Glutamatergic neuron (in vitro differentiated cells): ENCODE data around the gene AGPAT2. TPM values are rescaled to one million over a fixed set of nuclear protein-coding genes. Genes with fewer than 3 reads are reported as not detected.

ENCODE experiments used
- DNase-seq: peaks from one replicate; pipeline ENCODE4 v3.0.0; 2022
- H3K27ac Mint-ChIP-seq: one replicate; pipeline ENCODE4 v1.8.0; 2020; ENCODE audit warnings: mild to moderate bottlenecking, mixed read lengths, inconsistent platforms; ENCODE audit not compliant: unreplicated experiment
- H3K27me3 Mint-ChIP-seq: one replicate; pipeline ENCODE4 v1.8.0; 2020; ENCODE audit warnings: mild to moderate bottlenecking, moderate library complexity, mixed read lengths, inconsistent platforms; ENCODE audit not compliant: unreplicated experiment
- H3K36me3 Mint-ChIP-seq: one replicate; pipeline ENCODE4 v1.8.0; 2020; ENCODE audit warnings: mild to moderate bottlenecking, mixed read lengths, inconsistent platforms; ENCODE audit not compliant: unreplicated experiment
- H3K4me1 Mint-ChIP-seq: one replicate; pipeline ENCODE4 v1.8.0; 2020; ENCODE audit warnings: mild to moderate bottlenecking, low read depth, mixed read lengths, inconsistent platforms; ENCODE audit not compliant: unreplicated experiment
- H3K4me3 Mint-ChIP-seq: one replicate; pipeline ENCODE4 v1.8.0; 2020; ENCODE audit warnings: mild to moderate bottlenecking, mixed read lengths, inconsistent platforms; ENCODE audit not compliant: unreplicated experiment
- H3K9me3 Mint-ChIP-seq: one replicate; pipeline ENCODE4 v1.8.0; 2020; ENCODE audit warnings: mild to moderate bottlenecking, moderate library complexity, mixed read lengths, inconsistent platforms; ENCODE audit not compliant: unreplicated experiment
- total RNA-seq: library from RNA; stranded (reverse); fragmentation: NEBNext Ultra II Directional; extraction: Animal tissue kit (Norgen Biotek cat#: 25700); gene quantifications from one replicate; pipeline ENCODE4 v1.2.1, GENCODE V29; 2021; ENCODE audit not compliant: unreplicated experiment
- TF ChIP-seq, protein P1 (sequence below): fragments of 200-600 bp; sonication (generic); IDR thresholded peaks from one replicate; pipeline ENCODE4 v1.5.0; 2021; ENCODE audit not compliant: partially characterized antibody, unreplicated experiment

The AGPAT2 gene
- total RNA-seq, 1 donor from 2014 or later, result 72.8 TPM

DNA sequence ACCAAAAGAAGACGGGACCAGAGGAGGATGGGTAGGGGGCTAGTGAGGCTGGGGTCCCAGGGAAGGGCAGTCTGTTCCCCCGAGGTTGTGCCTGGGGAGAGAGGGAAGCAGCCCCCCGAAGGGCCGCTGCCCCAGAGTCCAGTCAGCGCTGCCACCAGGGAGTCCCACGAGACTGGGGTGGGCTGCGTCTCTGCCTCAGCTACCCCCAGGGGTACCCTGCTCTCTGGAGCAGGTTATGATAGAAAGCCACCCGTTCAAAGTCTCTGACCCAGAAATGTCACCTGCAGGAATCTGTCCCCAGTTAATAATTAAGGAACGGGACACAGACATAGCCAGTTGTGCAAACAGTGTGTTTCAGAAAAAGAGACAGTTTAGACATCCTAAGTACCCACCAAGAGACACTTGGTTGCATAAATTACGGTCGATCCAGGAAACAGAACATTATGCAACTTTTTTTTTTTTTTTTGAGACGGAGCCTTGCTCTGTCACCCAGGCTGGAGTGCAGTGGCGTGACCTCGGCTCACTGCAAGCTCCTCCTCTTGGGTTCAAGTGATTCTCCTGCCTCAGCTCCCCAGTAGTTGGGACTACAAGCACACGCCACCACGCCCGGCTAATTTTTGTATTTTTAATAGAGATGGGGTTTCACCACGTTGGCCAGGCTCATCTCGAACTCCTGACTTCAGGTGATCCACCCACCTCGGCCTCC lies 10.7 kb upstream of the AGPAT2 start:
- Mint-ChIP-seq H3K27ac (no peak overlapping the region), H3K9me3 (peaks cover 4% of the 10 kb centered on the region), H3K36me3 (no peaks in the 10 kb centered on the region), H3K4me1 (peaks cover 10% of the 10 kb centered on the region), H3K4me3 (no peak overlapping the region), H3K27me3 (peaks cover 7% of the 10 kb centered on the region)
- TF ChIP-seq, protein P1, sequence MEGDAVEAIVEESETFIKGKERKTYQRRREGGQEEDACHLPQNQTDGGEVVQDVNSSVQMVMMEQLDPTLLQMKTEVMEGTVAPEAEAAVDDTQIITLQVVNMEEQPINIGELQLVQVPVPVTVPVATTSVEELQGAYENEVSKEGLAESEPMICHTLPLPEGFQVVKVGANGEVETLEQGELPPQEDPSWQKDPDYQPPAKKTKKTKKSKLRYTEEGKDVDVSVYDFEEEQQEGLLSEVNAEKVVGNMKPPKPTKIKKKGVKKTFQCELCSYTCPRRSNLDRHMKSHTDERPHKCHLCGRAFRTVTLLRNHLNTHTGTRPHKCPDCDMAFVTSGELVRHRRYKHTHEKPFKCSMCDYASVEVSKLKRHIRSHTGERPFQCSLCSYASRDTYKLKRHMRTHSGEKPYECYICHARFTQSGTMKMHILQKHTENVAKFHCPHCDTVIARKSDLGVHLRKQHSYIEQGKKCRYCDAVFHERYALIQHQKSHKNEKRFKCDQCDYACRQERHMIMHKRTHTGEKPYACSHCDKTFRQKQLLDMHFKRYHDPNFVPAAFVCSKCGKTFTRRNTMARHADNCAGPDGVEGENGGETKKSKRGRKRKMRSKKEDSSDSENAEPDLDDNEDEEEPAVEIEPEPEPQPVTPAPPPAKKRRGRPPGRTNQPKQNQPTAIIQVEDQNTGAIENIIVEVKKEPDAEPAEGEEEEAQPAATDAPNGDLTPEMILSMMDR, result no peak
- no peak for DNase-seq

- TF ChIP-seq, protein P1, result no peak
- Mint-ChIP-seq H3K27ac (peak overlapping the region; percentile 78), H3K36me3 (no peaks in the 10 kb centered on the region), H3K9me3 (peaks cover 4% of the 10 kb centered on the region), H3K4me1 (peaks cover 10% of the 10 kb centered on the region), H3K27me3 (peaks cover 8% of the 10 kb centered on the region), H3K4me3 (no peak overlapping the region)
- DNase-seq, result no peak
Observed at GRCh38 chr9:136697146-136697820, 10.0 kb upstream of the AGPAT2 start.

- peak; percentile 62 for DNase-seq
- H3K27me3 Mint-ChIP-seq, result peaks cover 8% of the 10 kb centered on the region
Observed at GRCh38 chr9:136696502-136696901, 9.2 kb upstream of the AGPAT2 start.

DNA sequence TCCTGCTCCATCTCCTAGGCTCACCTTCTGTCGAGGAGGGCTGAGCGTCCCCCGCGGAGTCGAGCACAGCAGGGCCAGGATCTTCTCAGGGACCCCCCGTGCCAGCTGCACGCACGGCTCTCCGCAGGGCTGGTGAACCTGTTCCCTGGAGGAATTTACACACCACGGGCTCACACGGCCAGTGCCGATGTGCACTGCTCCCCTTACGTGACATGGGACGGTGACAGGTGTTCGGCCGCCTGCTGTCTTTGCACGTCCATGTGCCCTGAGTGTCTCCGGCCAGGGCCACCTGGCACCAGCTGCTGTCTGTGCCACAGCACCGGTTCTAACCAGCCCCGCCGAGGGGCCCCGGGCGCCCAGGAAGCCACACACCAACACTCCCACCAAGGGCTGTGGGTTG lies 8.7 kb upstream of the AGPAT2 start:
- TF ChIP-seq, protein P1, result peak; percentile 18
- no peak overlapping the region for H3K4me3 Mint-ChIP-seq
- peaks cover 12% of the 10 kb centered on the region for H3K4me1 Mint-ChIP-seq
- H3K27me3 Mint-ChIP-seq, result peaks cover 6% of the 10 kb centered on the region
- peaks cover 4% of the 10 kb centered on the region for H3K9me3 Mint-ChIP-seq
- peak overlapping the region; percentile 89 for H3K27ac Mint-ChIP-seq
- DNase-seq, result peak; percentile 72
- no peaks in the 10 kb centered on the region for H3K36me3 Mint-ChIP-seq

More at GRCh38 chr9:136696502-136696901, 9.2 kb upstream of the AGPAT2 start:
- H3K27ac Mint-ChIP-seq, result peak overlapping the region; percentile 89
- H3K9me3 Mint-ChIP-seq, result peaks cover 4% of the 10 kb centered on the region
- peaks cover 10% of the 10 kb centered on the region for H3K4me1 Mint-ChIP-seq
- H3K36me3 Mint-ChIP-seq, result no peaks in the 10 kb centered on the region
- TF ChIP-seq, protein P1, result no peak
- H3K4me3 Mint-ChIP-seq, result no peak overlapping the region

DNA sequence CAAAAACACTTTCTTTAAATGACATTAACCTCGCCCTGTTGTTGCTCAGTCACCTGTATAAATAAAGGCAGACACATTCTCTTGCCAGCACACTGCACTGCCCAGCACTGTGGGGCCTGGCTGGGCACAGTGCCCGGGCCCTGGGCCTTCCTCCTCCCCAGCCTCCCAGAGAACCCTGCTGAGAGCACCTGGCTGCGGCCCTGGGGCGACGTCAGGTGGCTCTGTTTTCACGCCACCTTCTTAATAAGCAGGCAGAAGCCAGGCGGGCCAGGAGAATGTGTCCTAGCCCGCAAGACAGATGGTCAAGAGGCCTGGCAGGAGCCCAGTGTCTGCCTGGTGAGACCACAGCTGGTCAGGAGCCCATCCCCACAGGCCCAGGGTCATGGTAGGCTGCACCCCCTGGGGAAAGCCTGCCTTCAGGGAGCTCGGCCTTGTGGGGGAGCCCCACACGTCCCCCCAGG lies 8.2 kb upstream of the AGPAT2 start:
- peaks cover 4% of the 10 kb centered on the region for H3K9me3 Mint-ChIP-seq
- H3K4me1 Mint-ChIP-seq, result peaks cover 13% of the 10 kb centered on the region
- TF ChIP-seq, protein P1, result no peak
- no peak for DNase-seq
- H3K27me3 Mint-ChIP-seq, result peaks cover 5% of the 10 kb centered on the region
- no peaks in the 10 kb centered on the region for H3K36me3 Mint-ChIP-seq
- no peak overlapping the region for H3K4me3 Mint-ChIP-seq
- H3K27ac Mint-ChIP-seq, result peak overlapping the region; percentile 59
